Activated naive CD8-positive, alpha-beta T cell (primary cell): ENCODE measurements around the gene ASAP3.

Experiments used
- H3K27ac Mint-ChIP-seq: one replicate; pipeline ENCODE4 v1.8.0; 2021; ENCODE audit warnings: mixed read lengths
- H3K27me3 Mint-ChIP-seq: one replicate; pipeline ENCODE4 v1.8.0; 2021; ENCODE audit warnings: mixed read lengths
- H3K36me3 Mint-ChIP-seq: one replicate; pipeline ENCODE4 v1.8.0; 2021; ENCODE audit warnings: mixed read lengths
- H3K4me1 Mint-ChIP-seq: one replicate; pipeline ENCODE4 v1.8.0; 2021; ENCODE audit warnings: low read depth, mixed read lengths
- H3K4me3 Mint-ChIP-seq: one replicate; pipeline ENCODE4 v1.8.0; 2021; ENCODE audit warnings: mild to moderate bottlenecking, mixed read lengths
- H3K9me3 Mint-ChIP-seq: one replicate; pipeline ENCODE4 v1.8.0; 2021; ENCODE audit warnings: low read depth, mixed read lengths

The ASAP3 gene

DNA sequence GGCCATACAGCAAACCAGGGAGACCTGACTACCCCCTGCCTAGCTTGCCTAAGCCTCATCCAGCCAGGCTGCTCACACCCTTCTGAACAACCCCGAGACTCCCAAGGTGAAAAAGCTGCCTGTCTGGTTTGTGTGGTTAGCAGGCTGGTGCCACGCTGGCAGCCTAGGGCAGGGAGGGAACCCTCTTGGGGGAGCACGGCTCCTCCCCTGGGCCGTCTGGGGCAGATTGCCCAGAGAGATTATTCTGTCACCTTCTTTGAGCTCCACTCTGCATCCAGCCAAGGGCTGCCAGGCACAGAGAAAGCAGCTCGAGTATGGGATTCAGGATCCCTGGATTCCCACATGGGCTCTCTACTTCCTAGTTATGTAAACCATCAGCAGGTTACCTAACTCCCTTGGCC, 32.0 kb downstream of the ASAP3 start:
- Mint-ChIP-seq H3K36me3 (peaks cover 2% of the 10 kb centered on the region), H3K27ac (no peak overlapping the region), H3K4me3 (no peak overlapping the region), H3K27me3 (no peaks in the 10 kb centered on the region), H3K4me1 (peaks cover 18% of the 10 kb centered on the region), H3K9me3 (no peaks in the 10 kb centered on the region)

DNA sequence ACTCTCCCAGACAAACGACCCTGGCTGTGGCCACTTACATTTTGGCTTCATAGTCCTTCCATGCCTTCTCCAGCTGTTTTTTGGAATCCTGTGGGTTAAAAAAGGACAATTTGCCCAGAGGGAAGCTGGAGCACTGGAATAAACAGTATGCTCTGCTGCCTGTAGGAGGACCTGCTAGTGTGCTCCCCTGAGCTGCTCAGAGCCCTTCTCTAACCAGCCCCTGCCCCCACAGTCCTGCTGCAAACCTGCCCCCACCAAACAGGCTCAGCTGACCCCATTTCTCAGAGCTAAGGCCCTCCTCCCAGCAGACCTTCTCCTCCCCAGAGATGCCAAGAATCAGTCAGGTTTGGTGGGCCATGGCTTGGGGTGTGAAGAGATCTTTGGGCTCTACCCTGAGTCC, 32.5 kb downstream of the ASAP3 start:
- no peak overlapping the region for H3K27ac Mint-ChIP-seq
- H3K4me3 Mint-ChIP-seq = no peak overlapping the region
- peaks cover 17% of the 10 kb centered on the region for H3K4me1 Mint-ChIP-seq
- no peaks in the 10 kb centered on the region for H3K27me3 Mint-ChIP-seq
- H3K9me3 Mint-ChIP-seq = no peaks in the 10 kb centered on the region
- peaks cover under 1% of the 10 kb centered on the region for H3K36me3 Mint-ChIP-seq

- Mint-ChIP-seq H3K36me3 (no peaks in the 10 kb centered on the region), H3K4me1 (peaks cover 14% of the 10 kb centered on the region), H3K27me3 (no peaks in the 10 kb centered on the region), H3K27ac (no peak overlapping the region), H3K9me3 (no peaks in the 10 kb centered on the region), H3K4me3 (no peak overlapping the region)
Observed at GRCh38 chr1:23450894-23451293, 33.1 kb downstream of the ASAP3 start.

DNA sequence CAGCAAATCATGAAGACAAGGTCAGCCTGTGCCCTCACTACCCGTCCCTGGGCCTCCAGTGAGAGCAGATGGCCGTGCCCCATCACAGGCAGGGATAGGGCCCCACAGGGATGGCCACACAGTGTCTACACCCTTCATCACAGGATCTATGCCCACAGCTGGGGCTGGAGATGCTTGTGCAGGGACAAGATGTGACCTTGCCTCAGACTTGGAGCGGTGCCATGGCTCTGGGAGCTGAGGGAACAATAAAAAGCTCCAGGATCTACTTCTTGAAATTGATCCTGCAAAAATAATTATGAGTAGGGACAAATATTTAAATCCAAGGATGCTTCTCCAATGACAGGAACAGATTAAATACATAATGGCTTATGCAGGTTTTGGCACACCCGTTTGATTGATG, 34.0 kb downstream of the ASAP3 start:
- H3K4me1 Mint-ChIP-seq = peaks cover 14% of the 10 kb centered on the region
- no peak overlapping the region for H3K4me3 Mint-ChIP-seq
- no peaks in the 10 kb centered on the region for H3K9me3 Mint-ChIP-seq
- no peak overlapping the region for H3K27ac Mint-ChIP-seq
- H3K36me3 Mint-ChIP-seq = no peaks in the 10 kb centered on the region
- no peaks in the 10 kb centered on the region for H3K27me3 Mint-ChIP-seq

GRCh38 chr1:23449306-23449705, 34.7 kb downstream of the ASAP3 start:
- Mint-ChIP-seq H3K27ac (no peak overlapping the region), H3K36me3 (no peaks in the 10 kb centered on the region), H3K4me3 (no peak overlapping the region), H3K4me1 (peaks cover 14% of the 10 kb centered on the region), H3K9me3 (no peaks in the 10 kb centered on the region), H3K27me3 (no peaks in the 10 kb centered on the region)

DNA sequence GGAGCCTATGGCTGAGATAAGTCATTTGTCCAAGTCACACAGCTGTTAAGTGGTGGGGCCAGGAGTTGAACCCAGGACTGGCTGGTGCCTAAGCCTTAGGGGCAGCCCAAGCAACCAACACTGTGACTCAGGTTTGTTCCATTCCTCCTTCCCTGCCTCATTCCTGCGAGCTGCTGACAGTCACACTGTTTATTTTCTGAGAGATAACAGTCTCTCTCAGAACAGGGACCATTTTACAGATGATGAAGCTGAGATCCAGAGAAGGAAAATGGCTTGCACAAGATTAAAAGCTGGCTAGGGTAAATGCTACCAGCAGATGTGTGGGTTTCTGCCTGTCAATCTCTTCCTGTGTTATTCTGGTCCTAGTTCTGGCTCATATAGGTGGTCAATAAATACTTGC, 35.1 kb downstream of the ASAP3 start:
- Mint-ChIP-seq H3K27me3 (no peaks in the 10 kb centered on the region), H3K36me3 (no peaks in the 10 kb centered on the region), H3K9me3 (no peaks in the 10 kb centered on the region), H3K4me3 (no peak overlapping the region), H3K27ac (no peak overlapping the region), H3K4me1 (peaks cover 14% of the 10 kb centered on the region)

DNA sequence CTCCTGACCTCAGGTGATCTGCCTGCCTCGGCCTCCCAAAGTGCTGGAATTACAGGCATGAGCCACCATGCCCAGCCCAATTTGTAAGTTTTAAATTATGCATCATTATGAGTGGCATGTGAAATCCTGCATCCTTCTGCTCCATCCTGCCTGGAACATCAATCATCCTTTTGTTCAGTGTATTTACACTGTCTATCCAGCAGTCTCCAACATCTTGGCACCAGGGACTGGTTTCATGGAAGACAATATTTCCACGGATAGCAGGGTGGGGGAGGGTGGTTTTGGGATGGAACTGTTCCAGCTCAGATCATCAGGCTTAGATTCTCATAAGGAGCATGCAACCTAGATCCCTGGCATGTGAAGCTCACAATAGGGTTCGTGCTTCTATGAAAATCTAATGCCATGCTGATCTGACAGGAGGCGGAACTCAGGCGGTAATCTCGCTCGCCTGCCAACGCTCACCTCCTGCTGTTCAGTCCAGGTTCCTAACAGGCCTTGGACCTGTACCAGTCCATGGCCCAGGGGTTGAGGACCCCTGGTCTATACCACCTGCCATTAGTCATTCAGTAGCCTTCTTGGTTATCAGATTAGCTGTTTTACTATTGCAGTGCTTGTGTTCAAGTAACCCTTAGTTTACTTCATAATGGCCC, 37.2 kb downstream of the ASAP3 start:
- no peak overlapping the region for H3K4me3 Mint-ChIP-seq
- no peaks in the 10 kb centered on the region for H3K9me3 Mint-ChIP-seq
- peaks cover 5% of the 10 kb centered on the region for H3K4me1 Mint-ChIP-seq

GRCh38 chr1:23444596-23445390, 39.2 kb downstream of the ASAP3 start:
- no peak overlapping the region for H3K4me3 Mint-ChIP-seq
- H3K36me3 Mint-ChIP-seq = no peaks in the 10 kb centered on the region
- H3K4me1 Mint-ChIP-seq = no peaks in the 10 kb centered on the region
- H3K9me3 Mint-ChIP-seq = no peaks in the 10 kb centered on the region
- no peaks in the 10 kb centered on the region for H3K27me3 Mint-ChIP-seq
- no peak overlapping the region for H3K27ac Mint-ChIP-seq

More for the DNA sequence above, 37.2 kb downstream of the ASAP3 start:
- Mint-ChIP-seq H3K27me3 (no peaks in the 10 kb centered on the region), H3K27ac (no peak overlapping the region), H3K36me3 (no peaks in the 10 kb centered on the region)

GRCh38 chr1:23444104-23444533, 39.9 kb downstream of the ASAP3 start:
- Mint-ChIP-seq H3K9me3 (no peaks in the 10 kb centered on the region), H3K36me3 (no peaks in the 10 kb centered on the region), H3K27me3 (no peaks in the 10 kb centered on the region), H3K4me3 (no peak overlapping the region), H3K27ac (no peak overlapping the region), H3K4me1 (no peaks in the 10 kb centered on the region)

DNA sequence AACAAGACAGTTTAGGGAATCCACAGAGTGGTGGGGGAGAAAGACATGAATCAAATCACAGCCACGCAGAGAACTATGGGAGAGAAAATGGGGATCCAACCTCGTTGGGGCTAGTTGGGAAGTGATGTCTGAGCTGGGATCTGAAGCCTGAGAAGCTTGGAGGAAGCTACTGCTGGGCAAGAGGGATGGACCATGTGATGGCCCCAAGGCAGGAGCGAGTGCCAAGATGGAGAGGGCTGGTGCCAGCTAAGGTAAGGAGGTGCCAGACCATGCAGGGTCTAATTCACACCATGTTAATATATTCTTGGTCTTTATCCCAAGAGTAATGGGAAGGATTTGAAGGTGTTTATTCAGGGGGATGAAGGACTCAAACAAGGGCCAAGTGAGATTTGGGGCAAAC, 41.2 kb downstream of the ASAP3 start:
- Mint-ChIP-seq H3K4me1 (no peaks in the 10 kb centered on the region), H3K36me3 (no peaks in the 10 kb centered on the region), H3K4me3 (no peak overlapping the region), H3K27ac (no peak overlapping the region), H3K9me3 (no peaks in the 10 kb centered on the region), H3K27me3 (no peaks in the 10 kb centered on the region)

GRCh38 chr1:23441446-23442148, 42.4 kb downstream of the ASAP3 start:
- Mint-ChIP-seq H3K27me3 (no peaks in the 10 kb centered on the region), H3K9me3 (no peaks in the 10 kb centered on the region), H3K4me3 (no peak overlapping the region), H3K36me3 (no peaks in the 10 kb centered on the region), H3K4me1 (no peaks in the 10 kb centered on the region), H3K27ac (no peak overlapping the region)

DNA sequence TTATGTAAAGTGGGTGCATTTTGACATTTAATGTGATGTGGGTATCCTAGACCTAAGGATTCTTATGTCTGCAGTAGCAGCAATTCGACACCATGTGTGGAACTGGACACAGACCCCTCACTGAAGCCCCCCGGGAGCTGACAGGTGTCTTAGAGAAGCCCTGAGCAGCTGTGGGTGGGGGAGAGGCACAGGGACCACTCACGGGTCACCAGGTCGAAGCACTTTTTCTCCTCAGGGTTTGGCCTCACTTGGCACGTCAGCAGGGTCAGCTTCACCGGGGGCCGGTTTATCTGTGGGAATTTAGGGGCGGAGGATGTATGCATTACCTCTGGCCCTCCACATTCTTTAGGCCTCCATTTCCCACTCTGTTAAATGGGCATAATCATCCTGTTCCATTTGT, 45.4 kb downstream of the ASAP3 start:
- Mint-ChIP-seq H3K36me3 (peaks cover 3% of the 10 kb centered on the region), H3K4me1 (no peaks in the 10 kb centered on the region), H3K4me3 (no peak overlapping the region), H3K27me3 (no peaks in the 10 kb centered on the region), H3K9me3 (no peaks in the 10 kb centered on the region), H3K27ac (no peak overlapping the region)

- no peaks in the 10 kb centered on the region for H3K27me3 Mint-ChIP-seq
- no peaks in the 10 kb centered on the region for H3K4me1 Mint-ChIP-seq
- peaks cover 7% of the 10 kb centered on the region for H3K36me3 Mint-ChIP-seq
- no peaks in the 10 kb centered on the region for H3K9me3 Mint-ChIP-seq
- no peak overlapping the region for H3K27ac Mint-ChIP-seq
- H3K4me3 Mint-ChIP-seq = no peak overlapping the region
Observed at GRCh38 chr1:23437355-23437664, 46.7 kb downstream of the ASAP3 start.

GRCh38 chr1:23436520-23437354, 47.2 kb downstream of the ASAP3 start:
- Mint-ChIP-seq H3K4me1 (no peaks in the 10 kb centered on the region), H3K27ac (no peak overlapping the region), H3K4me3 (no peak overlapping the region), H3K36me3 (peaks cover 9% of the 10 kb centered on the region), H3K27me3 (no peaks in the 10 kb centered on the region), H3K9me3 (no peaks in the 10 kb centered on the region)
